Adrenal gland (tissue), 12 donors: ENCODE measurements around the gene PSPC1. TPM values are rescaled to one million over a fixed set of nuclear protein-coding genes. Genes with fewer than 3 reads are reported as not detected.
"Not testable (repeated sequence)": the region's sequence is repeated elsewhere in the genome, so short reads cannot be mapped to it uniquely, and the experiment has no call there.

Experiments
- DNase-seq, 7 donors: peaks; one replicate each; pipeline ENCODE4 v3.0.0-alpha.2; 2019 to 2020
- H3K27ac ChIP-seq, 5 donors: fragments of 200-600 bp; sonication (generic) in 4 of 5; 1 replicate in 3 of 5; 2 replicates in 2 of 5; pipeline versions ENCODE4 v1.5.1 to v1.8.0; 2016 to 2020; ENCODE audit warnings: mild to moderate bottlenecking in 1 of 5
- H3K27me3 ChIP-seq: fragments of 200-600 bp; 2 replicates; pipeline ENCODE4 v1.8.0; 2021
- H3K36me3 ChIP-seq, 2 donors: fragments of 200-600 bp; replicated peaks in 1 of 2; 1 replicate in 1 of 2; 2 replicates in 1 of 2; pipeline versions ENCODE4 v1.5.1 to v1.8.0; 2018 to 2022
- H3K4me1 ChIP-seq, 2 donors: fragments of 200-600 bp; replicated peaks in 1 of 2; 1 replicate in 1 of 2; 2 replicates in 1 of 2; pipeline versions ENCODE4 v1.5.1 to v1.8.0; 2018 to 2021
- H3K4me3 ChIP-seq, 4 donors: fragments of 200-600 bp; sonication (generic) in 3 of 4; one replicate each; pipeline ENCODE4 v1.5.1; 2016 to 2018
- H3K9me3 ChIP-seq, 3 donors: fragments of 200-600 bp; sonication (generic) in 1 of 3; replicated peaks in 1 of 3; 1 replicate in 2 of 3; 2 replicates in 1 of 3; pipeline versions ENCODE4 v1.5.1 to v1.8.0; 2016 to 2021
- CTCF ChIP-seq, 6 experiments: fragments of 450-650 bp in 4 of 6; fragments of 200-600 bp in 2 of 6; sonication (generic) in 1 of 6; IDR thresholded peaks; 1 replicate in 5 of 6; 2 replicates in 1 of 6; pipeline versions ENCODE4 v1.5.1 to v1.8.0; 2016 to 2021; ENCODE audit warnings: antibody characterized with exemption in 6 of 6, mild to moderate bottlenecking in 2 of 6, moderate library complexity in 1 of 6
- POLR2A ChIP-seq, 2 donors: fragments of 450-650 bp; IDR thresholded peaks; one replicate each; pipeline ENCODE4 v1.6.1; 2017; ENCODE audit warnings: antibody characterized with exemption in 2 of 2, mild to moderate bottlenecking in 2 of 2, moderate library complexity in 1 of 2
- WGBS, 4 donors: extraction: QIAGEN DNeasy Blood & Tissue Kit in 2 of 4; methylation state at CpG; one replicate each; pipeline versions ENCODE4 v1.1.5 to v1.1.7; 2013 to 2017; 5-methylcytosine and 5-hydroxymethylcytosine counted together
- intact Hi-C, 2 donors: fragments of 100-400 bp; cut with DNase I; formaldehyde crosslinking; loops; one replicate each; pipeline versions ENCODE4 v1.14.1 to v1.15.0; 2022 to 2023
- polyA plus RNA-seq, 3 donors: library from polyadenylated mRNA; stranded (reverse); fragments of 200-250 nt in 2 of 3; fragments of 350-450 nt in 1 of 3; fragmentation: Illumina TruSeq in 1 of 3; extraction: RNeasy Lipid Tissue Mini Kit (QIAGEN cat#74804) in 1 of 3; gene quantifications; one replicate each; pipeline ENCODE4 v1.2.3, GENCODE V29; 2013 to 2014
- total RNA-seq, 9 donors: library from RNA; depleted of rRNA in 4 of 9; stranded (reverse); fragments of >200 nt in 4 of 9; fragments of 120-200 nt in 1 of 9; fragmentation: NEBNext Ultra II Directional in 1 of 9; extraction: Animal tissue kit (Norgen Biotek cat#: 25700) in 1 of 9; gene quantifications; one replicate each; pipeline versions ENCODE4 v1.1.0 to v1.2.4, GENCODE V29; 2013 to 2023
- donor health status: healthy with polysubstance abuse.
- donor health status: Bipolar disorder and iron deficiency.
- donor health status: DM: yes; HTN: yes; CAD: no.
- donor health status: DM: no; HTN: no; CAD: no.
- donor health status: DM: no; HTN: no; CAD: no.
- donor health status: DM: yes; HTN: yes; CAD: no.

The PSPC1 gene
- total and polyA plus RNA-seq, 12 donors: 36.9 to 79.5 (median 50.6) TPM

GRCh38 chr13:19791953-19792537 is 9.3 kb upstream of the PSPC1 start:
- Histone ChIP-seq H3K27ac (no peak overlapping the region), H3K36me3 (no peaks in the 10 kb centered on the region), H3K9me3 (no peaks in the 10 kb centered on the region), H3K4me3 (no peak overlapping the region), H3K4me1 (no peaks in the 10 kb centered on the region), H3K27me3 (no peaks in the 10 kb centered on the region)
- WGBS, 4 donors: 92 to 93% (median 92%) methylated on average over 6 to 7 of the region's 7 CpGs
- no peak for TF ChIP-seq POLR2A (IDR thresholded peaks at IDR 0.05)
- TF ChIP-seq CTCF (IDR thresholded peaks at IDR 0.05): no peak
- DNase-seq: no peak
- intact Hi-C loops: no loop called here

GRCh38 chr13:19782049-19782726 is 557 bp downstream of the PSPC1 start:
- 0 to 1% (median 0%) methylated on average over 9 to 77 of the region's 77 CpGs for WGBS, 4 donors
- Histone ChIP-seq H3K27ac (peak overlapping the region; percentile 91 to 95 (median 94)), H3K4me3 (peak overlapping the region; percentile 69 to 89 (median 82)), H3K27me3 (no peaks in the 10 kb centered on the region), H3K36me3 (no peaks in the 10 kb centered on the region), H3K4me1 (peaks cover 7 to 12% of the 10 kb centered on the region in 2 donors), H3K9me3 (no peaks in the 10 kb centered on the region)
- peak; percentile 66 to 79 (median 70) for DNase-seq
- intact Hi-C loops: loop anchor here (5.0 to 10.0 kb wide), 2 partner anchors 80 to 147 kb away; partner anchors contain the start of genes MPHOSPH8 (in 1 of the 2) and ZMYM5 (in 1 of the 2)
- TF ChIP-seq CTCF (IDR thresholded peaks at IDR 0.05) (no peak), POLR2A (IDR thresholded peaks at IDR 0.05) (peak in 1 of 2 donors; percentile 34)

GRCh38 chr13:19781526-19781925 is 1.2 kb downstream of the PSPC1 start:
- intact Hi-C loops: loop anchor here (5.0 to 10.0 kb wide), 2 partner anchors 81 to 147 kb away; partner anchors contain the start of genes MPHOSPH8 (in 1 of the 2) and ZMYM5 (in 1 of the 2)
- TF ChIP-seq CTCF (IDR thresholded peaks at IDR 0.05) (no peak), POLR2A (IDR thresholded peaks at IDR 0.05) (no peak)
- peak overlapping the region; percentile 69 to 89 (median 82) for H3K4me3 ChIP-seq
- DNase-seq: no peak
- H3K27ac ChIP-seq: peak overlapping the region in 3 of 5 donors; percentile 93 to 95 (median 94)
- no peaks in the 10 kb centered on the region for H3K36me3 ChIP-seq
- peaks cover 7 to 12% of the 10 kb centered on the region in 2 donors for H3K4me1 ChIP-seq
- WGBS, 4 donors: 7 to 11% (median 9%) methylated on average over 9 of the region's 9 CpGs
- no peaks in the 10 kb centered on the region for H3K9me3 ChIP-seq
- H3K27me3 ChIP-seq: no peaks in the 10 kb centered on the region

- intact Hi-C loops: loop anchor here (5.0 to 10.0 kb wide), 2 partner anchors 81 to 146 kb away; partner anchors contain the start of genes MPHOSPH8 (in 1 of the 2) and ZMYM5 (in 1 of the 2)
- H3K36me3 ChIP-seq, H3K9me3 ChIP-seq, H3K27me3 ChIP-seq, DNase-seq, H3K27ac ChIP-seq: not testable (repeated sequence)
- 89 to 92% (median 91%) methylated on average over 22 of the region's 22 CpGs for WGBS, 4 donors
- peaks cover 7 to 12% of the 10 kb centered on the region in 2 donors for H3K4me1 ChIP-seq
- H3K4me3 ChIP-seq: peak overlapping the region in 1 of 4 donors; percentile 89
Measured at GRCh38 chr13:19780753-19781418, 1.9 kb downstream of the PSPC1 start.
